Gastroesophageal sphincter (tissue), 4 donors: ENCODE results near the gene GRM4. TPM values are rescaled to one million over a fixed set of nuclear protein-coding genes. Genes with fewer than 3 reads are reported as not detected.

ENCODE experiments used
- ATAC-seq: fragments of 150-250 bp; one replicate; pipeline ENCODE4 v1.9.1; 2016; ENCODE audit warnings: mild to moderate bottlenecking, moderate library complexity
- H3K27ac ChIP-seq, 4 donors: fragments of 200-600 bp; sonication (generic) in 3 of 4; 1 replicate in 3 of 4; 2 replicates in 1 of 4; pipeline ENCODE4 v1.5.1; 2016 to 2019
- H3K27me3 ChIP-seq: fragments of 200-600 bp; sonication (generic); one replicate; pipeline ENCODE4 v1.5.1; 2019
- H3K36me3 ChIP-seq, 2 donors: fragments of 200-600 bp; sonication (generic); one replicate each; pipeline ENCODE4 v1.5.1; 2019; ENCODE audit warnings: control low read depth in 1 of 2
- H3K4me1 ChIP-seq, 3 donors: fragments of 200-600 bp; sonication (generic); 1 replicate in 2 of 3; 2 replicates in 1 of 3; pipeline ENCODE4 v1.5.1; 2016 to 2019; ENCODE audit warnings: control low read depth in 2 of 3
- H3K4me3 ChIP-seq, 2 donors: fragments of 200-600 bp; sonication (generic); one replicate each; pipeline ENCODE4 v1.5.1; 2019; ENCODE audit warnings: mild to moderate bottlenecking in 1 of 2, moderate library complexity in 1 of 2
- H3K9me3 ChIP-seq, 3 donors: fragments of 200-600 bp; sonication (generic); one replicate each; pipeline ENCODE4 v1.5.1; 2017 to 2019; ENCODE audit warnings: control low read depth in 2 of 3
- CTCF ChIP-seq, 4 experiments: fragments of 200-600 bp in 2 of 4; fragments of 450-650 bp in 2 of 4; sonication (generic) in 1 of 4; IDR thresholded peaks; one replicate each; pipeline ENCODE4 v1.5.1; 2017 to 2019; ENCODE audit warnings: antibody characterized with exemption in 4 of 4, mild to moderate bottlenecking in 2 of 4, moderate library complexity in 2 of 4
- EP300 ChIP-seq: sonication (generic); formaldehyde crosslinking; IDR thresholded peaks from one replicate; pipeline ENCODE4 v1.6.1; 2017; ENCODE audit warnings: antibody characterized with exemption, mild to moderate bottlenecking
- POLR2A ChIP-seq, 2 donors: fragments of 450-650 bp; IDR thresholded peaks; one replicate each; pipeline ENCODE4 v1.6.1; 2017; ENCODE audit warnings: antibody characterized with exemption in 2 of 2, mild to moderate bottlenecking in 2 of 2, moderate library complexity in 1 of 2
- POLR2AphosphoS5 ChIP-seq: sonication (generic); formaldehyde crosslinking; IDR thresholded peaks from one replicate; pipeline ENCODE4 v1.6.1; 2017; ENCODE audit warnings: antibody characterized with exemption
- whole genome bisulfite sequencing, 2 donors: methylation state at CpG; one replicate each; pipeline ENCODE4 v1.1.5; 2018; ENCODE audit warnings: low coverage in 1 of 2; 5-methylcytosine and 5-hydroxymethylcytosine counted together
- total RNA-seq, 4 donors: library from RNA; depleted of rRNA; stranded (reverse); fragments of >200 nt; gene quantifications; one replicate each; pipeline ENCODE4 v1.1.0, GENCODE V29; 2016

The GRM4 gene
- total RNA-seq, 4 donors from 2014 or later, result not detected

- Histone ChIP-seq H3K36me3 (no peaks in the 10 kb centered on the region), H3K27me3 (peaks cover 97% of the 10 kb centered on the region), H3K9me3 (no peaks in the 10 kb centered on the region), H3K27ac (no peak overlapping the region), H3K4me3 (no peak overlapping the region), H3K4me1 (peaks cover 0 to 11% (median 6%) of the 10 kb centered on the region in 3 donors)
- TF ChIP-seq POLR2AphosphoS5 (no peak), POLR2A (IDR thresholded peaks at IDR 0.05) (no peak), EP300 (no peak), CTCF (IDR thresholded peaks at IDR 0.05) (no peak)
- ATAC-seq, result no peak
- WGBS, 2 donors, result 83 to 100% methylated on average over 3 of the region's 10 CpGs
Observed at GRCh38 chr6:34152806-34153520, 7.1 kb upstream of the GRM4 start.

- ATAC-seq, result no peak
- Histone ChIP-seq H3K36me3 (no peaks in the 10 kb centered on the region), H3K4me1 (peaks cover 0 to 11% (median 6%) of the 10 kb centered on the region in 3 donors), H3K4me3 (no peak overlapping the region), H3K27ac (no peak overlapping the region), H3K9me3 (no peaks in the 10 kb centered on the region), H3K27me3 (peaks cover 96% of the 10 kb centered on the region)
- WGBS, 2 donors, result 22% methylated on average over 1 of the region's 9 CpGs; no CpG with 5 or more reads in 1 of the 2 donors
- TF ChIP-seq POLR2A (IDR thresholded peaks at IDR 0.05), result no peak
Observed at GRCh38 chr6:34152042-34152524, 6.2 kb upstream of the GRM4 start.

GRCh38 chr6:34151321-34152041 lies 5.6 kb upstream of the GRM4 start:
- Histone ChIP-seq H3K36me3 (no peaks in the 10 kb centered on the region), H3K4me3 (no peak overlapping the region), H3K9me3 (no peaks in the 10 kb centered on the region), H3K27me3 (peaks cover 95% of the 10 kb centered on the region), H3K4me1 (peaks cover 0 to 11% (median 6%) of the 10 kb centered on the region in 3 donors), H3K27ac (no peak overlapping the region)
- TF ChIP-seq EP300, result no peak
- TF ChIP-seq CTCF (IDR thresholded peaks at IDR 0.05), result no peak
- TF ChIP-seq POLR2AphosphoS5, result no peak
- TF ChIP-seq POLR2A (IDR thresholded peaks at IDR 0.05), result no peak
- ATAC-seq, result no peak
- 13 to 17% methylated on average over 8 to 13 of the region's 21 CpGs for WGBS, 2 donors

- WGBS, 2 donors, result 50 to 88% methylated on average over 1 to 7 of the region's 8 CpGs
- peaks cover 95% of the 10 kb centered on the region for H3K27me3 ChIP-seq
Observed at GRCh38 chr6:34150766-34151165, 4.9 kb upstream of the GRM4 start.

More at GRCh38 chr6:34150766-34151165, 4.9 kb upstream of the GRM4 start:
- TF ChIP-seq EP300 (no peak), POLR2AphosphoS5 (no peak), CTCF (IDR thresholded peaks at IDR 0.05) (no peak), POLR2A (IDR thresholded peaks at IDR 0.05) (no peak)
- Histone ChIP-seq H3K4me3 (no peak overlapping the region), H3K4me1 (peaks cover 0 to 16% (median 7%) of the 10 kb centered on the region in 3 donors), H3K27ac (no peak overlapping the region), H3K36me3 (no peaks in the 10 kb centered on the region), H3K9me3 (no peaks in the 10 kb centered on the region)
- ATAC-seq, result no peak
